HG02840 (cell line): ENCODE data around the gene MCUR1.

Experiments used
- ATAC-seq: cut with Tn5 transposase; IDR thresholded peaks from one replicate; pipeline ENCODE4 v1.9.1; 2021; ENCODE audit warnings: mild to moderate bottlenecking, moderate library complexity, moderate number of reproducible peaks; ENCODE audit not compliant: unreplicated experiment, low FRiP score

MCUR1 gene

DNA sequence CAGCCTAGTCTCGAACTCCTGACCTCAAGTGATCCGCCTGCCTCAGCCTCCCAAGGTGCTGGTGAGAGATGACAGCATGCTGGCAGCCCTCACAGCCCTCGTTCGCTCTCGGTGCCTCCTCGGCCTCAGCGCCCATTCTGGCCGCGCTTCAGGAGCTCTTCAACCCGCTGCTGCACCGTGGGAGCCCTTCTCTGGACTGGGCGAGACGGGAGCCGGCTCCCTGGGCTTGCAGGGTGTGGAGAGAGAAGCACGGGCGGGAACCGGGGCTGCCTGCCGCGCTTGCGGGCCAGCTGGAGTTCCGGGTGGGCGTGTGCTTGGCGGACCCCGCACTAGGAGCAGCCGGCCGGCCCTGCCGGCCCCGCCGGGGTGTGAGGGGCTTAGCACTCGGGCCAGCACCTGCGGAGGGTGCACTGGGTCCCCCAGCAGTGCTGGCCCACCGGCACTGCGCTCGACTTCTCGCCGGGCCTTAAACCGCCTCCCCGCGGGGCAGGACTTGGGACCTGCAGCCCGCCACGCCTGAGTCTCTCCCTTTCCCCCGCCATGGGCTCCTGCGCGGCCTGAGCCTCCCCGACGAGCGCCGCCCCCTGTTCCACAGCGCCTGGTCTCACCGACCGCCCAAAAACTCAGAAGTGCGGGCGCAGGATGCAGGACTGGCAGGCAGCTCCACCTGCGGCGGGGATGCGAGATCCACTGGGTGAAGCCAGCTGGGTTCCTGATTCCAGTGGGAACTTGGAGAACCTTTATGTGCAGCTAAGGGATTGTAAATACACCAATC, 71.2 kb downstream of the MCUR1 start:
- ATAC-seq = no peak

DNA sequence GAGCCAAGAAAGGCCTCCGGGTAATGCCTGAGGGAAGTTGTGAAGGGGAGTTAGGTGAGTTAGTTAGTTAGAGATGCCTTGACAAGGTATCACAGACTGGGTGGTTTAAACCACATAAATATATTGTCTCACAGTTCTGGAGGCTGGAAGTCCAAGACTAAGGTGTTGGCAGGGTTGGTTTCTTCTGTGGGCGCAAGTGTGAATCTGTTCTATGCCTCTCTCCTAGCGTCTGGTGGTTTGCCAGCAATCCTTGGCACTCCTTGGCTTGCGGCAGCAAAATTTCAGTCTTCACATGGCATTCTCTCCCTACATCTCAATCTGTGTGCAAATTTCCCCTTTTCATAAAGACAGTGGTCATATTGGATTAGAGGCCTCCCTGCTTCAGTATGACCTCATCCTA, 73.0 kb downstream of the MCUR1 start:
- no peak for ATAC-seq
